C4-2B (cell line): ENCODE measurements around the gene SLC29A1.

Experiments
- CTCF ChIP-seq: fragments of 450-650 bp; conservative IDR thresholded peaks from 2 replicates; pipeline ENCODE4 v1.5.1; 2017; ENCODE audit warnings: mild to moderate bottlenecking
- ZFX ChIP-seq: fragments of 450-650 bp; IDR thresholded peaks from 2 replicates; pipeline ENCODE4 v1.6.1; 2017

- no peak for TF ChIP-seq CTCF
- no peak for TF ChIP-seq ZFX
Measured at GRCh38 chr6:44227148-44227793, 3.9 kb downstream of the SLC29A1 start.
